ENCODE data around the gene RFX3. TPM values are rescaled to one million over a fixed set of nuclear protein-coding genes. Genes with fewer than 3 reads are reported as not detected.

RFX3 gene
- total and polyA plus RNA-seq, 8 donors: 10.5 to 26.2 (median 17.4) TPM

GRCh38 chr9:3514786-3515185, 11.0 kb downstream of the RFX3 start:
- intact Hi-C loops (cut with DNase I): no loop called here
- DNase-seq (no peak), ATAC-seq (no peak)
- H3K9me3 ChIP-seq: no peaks in the 10 kb centered on the region
- no peak overlapping the region for H3K27ac ChIP-seq
- peaks cover 0 to 31% of the 10 kb centered on the region in 2 donors for H3K4me1 ChIP-seq
- no peak overlapping the region for H3K4me3 ChIP-seq
- no peak for TF ChIP-seq CTCF (IDR thresholded peaks at IDR 0.05)
- H3K27me3 ChIP-seq: no peaks in the 10 kb centered on the region
- no peaks in the 10 kb centered on the region for H3K36me3 ChIP-seq

GRCh38 chr9:3513265-3513818, 12.5 kb downstream of the RFX3 start:
- DNase-seq: no peak
- no peaks in the 10 kb centered on the region for H3K36me3 ChIP-seq
- no peaks in the 10 kb centered on the region for H3K9me3 ChIP-seq
- TF ChIP-seq CTCF (IDR thresholded peaks at IDR 0.05): no peak
- H3K27ac ChIP-seq: peak overlapping the region in 1 of 2 donors; percentile 28
- no peak overlapping the region for H3K4me3 ChIP-seq
- no peak for ATAC-seq
- intact Hi-C loops (cut with DNase I): no loop called here
- no peaks in the 10 kb centered on the region for H3K27me3 ChIP-seq
- peaks cover 0 to 41% of the 10 kb centered on the region in 2 donors for H3K4me1 ChIP-seq

GRCh38 chr9:3511551-3511950, 14.2 kb downstream of the RFX3 start:
- no peak for TF ChIP-seq CTCF (IDR thresholded peaks at IDR 0.05)
- Histone ChIP-seq H3K9me3 (no peaks in the 10 kb centered on the region), H3K4me3 (no peak overlapping the region), H3K27ac (peak overlapping the region in 1 of 2 donors; percentile 78), H3K36me3 (no peaks in the 10 kb centered on the region), H3K4me1 (peaks cover 0 to 51% of the 10 kb centered on the region in 2 donors), H3K27me3 (no peaks in the 10 kb centered on the region)
- intact Hi-C loops (cut with DNase I): no loop called here
- DNase-seq (no peak), ATAC-seq (no peak)

GRCh38 chr9:3510796-3511195, 15.0 kb downstream of the RFX3 start:
- no peak for ATAC-seq
- H3K4me1 ChIP-seq: peaks cover 0 to 47% of the 10 kb centered on the region in 2 donors
- intact Hi-C loops (cut with DNase I): no loop called here
- no peak overlapping the region for H3K4me3 ChIP-seq
- no peaks in the 10 kb centered on the region for H3K27me3 ChIP-seq
- no peaks in the 10 kb centered on the region for H3K36me3 ChIP-seq
- H3K27ac ChIP-seq: no peak overlapping the region
- DNase-seq: no peak
- no peaks in the 10 kb centered on the region for H3K9me3 ChIP-seq
- no peak for TF ChIP-seq CTCF (IDR thresholded peaks at IDR 0.05)

GRCh38 chr9:3509926-3510325, 15.9 kb downstream of the RFX3 start:
- no peak for ATAC-seq
- peaks cover 0 to 47% of the 10 kb centered on the region in 2 donors for H3K4me1 ChIP-seq
- H3K4me3 ChIP-seq: no peak overlapping the region
- H3K27ac ChIP-seq: no peak overlapping the region
- no peaks in the 10 kb centered on the region for H3K9me3 ChIP-seq
- intact Hi-C loops (cut with DNase I): no loop called here
- no peak for TF ChIP-seq CTCF (IDR thresholded peaks at IDR 0.05)
- DNase-seq: no peak
- H3K36me3 ChIP-seq: no peaks in the 10 kb centered on the region
- no peaks in the 10 kb centered on the region for H3K27me3 ChIP-seq

All from left lung (tissue), 10 donors.